ENCODE measurements around the gene SMARCC1.
A peak's percentile ranks its signal among the peaks of the same experiment; 100 is the strongest.

The SMARCC1 gene

GRCh38 chr3:47701388-47701787 is 80.3 kb downstream of the SMARCC1 start:
- DNase-seq (ENCODE audit: low spot score): no peak

GRCh38 chr3:47692158-47692557 is 89.5 kb downstream of the SMARCC1 start:
- DNase-seq (ENCODE audit: low spot score): no peak

- DNase-seq (ENCODE audit: low spot score): no peak
Observed at GRCh38 chr3:47688488-47688887, 93.2 kb downstream of the SMARCC1 start.

- DNase-seq (ENCODE audit: low spot score): no peak
Observed at GRCh38 chr3:47685037-47685436, 96.7 kb downstream of the SMARCC1 start.

GRCh38 chr3:47681016-47681415 is 100.7 kb downstream of the SMARCC1 start:
- no peak for DNase-seq (ENCODE audit: low spot score)

GRCh38 chr3:47678446-47679338 is 103.0 kb downstream of the SMARCC1 start:
- no peak for DNase-seq (ENCODE audit: low spot score)

- no peak for DNase-seq (ENCODE audit: low spot score)
Observed at GRCh38 chr3:47669026-47669749, 112.5 kb downstream of the SMARCC1 start.

GRCh38 chr3:47666118-47666517 is 115.6 kb downstream of the SMARCC1 start:
- DNase-seq (ENCODE audit: low spot score): no peak

- DNase-seq (ENCODE audit: low spot score): peak; percentile 59
Observed at GRCh38 chr3:47664519-47664918, 117.2 kb downstream of the SMARCC1 start.

GRCh38 chr3:47663630-47664240 is 118.0 kb downstream of the SMARCC1 start:
- no peak for DNase-seq (ENCODE audit: low spot score)

GRCh38 chr3:47661121-47661752 is 120.5 kb downstream of the SMARCC1 start:
- DNase-seq (ENCODE audit: low spot score): peak; percentile 78

- no peak for DNase-seq (ENCODE audit: low spot score)
Observed at GRCh38 chr3:47658444-47658843, 123.2 kb downstream of the SMARCC1 start.

GRCh38 chr3:47652142-47652541 is 129.6 kb downstream of the SMARCC1 start:
- DNase-seq (ENCODE audit: low spot score): no peak

- no peak for DNase-seq (ENCODE audit: low spot score)
Observed at GRCh38 chr3:47650294-47650693, 131.4 kb downstream of the SMARCC1 start.

- no peak for DNase-seq (ENCODE audit: low spot score)
Observed at GRCh38 chr3:47647550-47647949, 134.1 kb downstream of the SMARCC1 start.

- peak; percentile 54 for DNase-seq (ENCODE audit: low spot score)
Observed at GRCh38 chr3:47646362-47646761, 135.3 kb downstream of the SMARCC1 start.

GRCh38 chr3:47645551-47645950 is 136.1 kb downstream of the SMARCC1 start:
- no peak for DNase-seq (ENCODE audit: low spot score)

- no peak for DNase-seq (ENCODE audit: low spot score)
Observed at GRCh38 chr3:47643092-47643491, 138.6 kb downstream of the SMARCC1 start.

GRCh38 chr3:47641739-47642138 is 140.0 kb downstream of the SMARCC1 start:
- DNase-seq (ENCODE audit: low spot score): no peak

GRCh38 chr3:47636921-47637320 is 144.8 kb downstream of the SMARCC1 start:
- DNase-seq (ENCODE audit: low spot score): no peak

- DNase-seq (ENCODE audit: low spot score): no peak
Observed at GRCh38 chr3:47636225-47636624, 145.5 kb downstream of the SMARCC1 start.

- no peak for DNase-seq (ENCODE audit: low spot score)
Observed at GRCh38 chr3:47635536-47635935, 146.2 kb downstream of the SMARCC1 start.
